HCT116 (cell line): ENCODE results near the gene DIDO1. TPM values are rescaled to one million over a fixed set of nuclear protein-coding genes. Genes with fewer than 3 reads are reported as not detected.
A peak's percentile ranks its signal among the peaks of the same experiment; 100 is the strongest.

Experiments used
- ATAC-seq: fragments of 200-7000 bp; cut with Tn5 transposase; 2 replicates; pipeline ENCODE4 v1.9.1; 2020; ENCODE audit warnings: mild to moderate bottlenecking, moderate library complexity
- BruUV-seq: library from RNA; stranded (reverse); fragments of 400-500 nt; replicated peaks from 2 replicates; lab custom pipeline; 2021; lab: Mats Ljungman, UMichigan
- CTCF ChIA-PET: fragments of 300-600 bp; sonication (Branson Sonifier 250); formaldehyde crosslinking; loops from one replicate; lab custom pipeline; 2021; ENCODE audit warnings: antibody characterized with exemption; lab: Charles Lee
- POLR2A ChIA-PET: fragments of 300-600, 350-600 bp; sonication (Branson Sonifier 250); formaldehyde crosslinking; loops from one replicate; lab custom pipeline; 2021; ENCODE audit warnings: antibody characterized with exemption; lab: Charles Lee
- RAD21 ChIA-PET, 2 experiments: fragments of 300-600 bp; sonication (Branson Sonifier 250); formaldehyde crosslinking; loops; one replicate each; lab custom pipeline; 2023; ENCODE audit warnings: low total read pairs in 2 of 2; ENCODE audit not compliant: uncharacterized antibody in 2 of 2, unreplicated experiment in 2 of 2, low non-redundant PET in 1 of 2; lab: Charles Lee
- DNase-seq: peaks from one replicate; pipeline ENCODE4 v3.0.0-alpha.2; 2010; ENCODE audit warnings: low read depth, low spot score
- H2AFZ ChIP-seq: fragments of 200-600 bp; shearing (Covaris generic), sonication (generic); 2 replicates; pipeline ENCODE4 v1.6.1; 2017; ENCODE audit warnings: low read depth, mixed run types, mixed read lengths, antibody characterized with exemption, low read length; ENCODE audit not compliant: poor library complexity, severe bottlenecking
- H3K27ac ChIP-seq: 2 replicates; pipeline ENCODE4 v1.5.1; 2012; ENCODE audit warnings: low read depth, low read length
- H3K27me3 ChIP-seq: fragments of 200-600 bp; sonication (generic); 2 replicates; pipeline ENCODE4 v1.6.1; 2016; ENCODE audit warnings: mixed run types, low read length, mixed read lengths; ENCODE audit not compliant: insufficient read depth
- H3K36me3 ChIP-seq, 2 experiments: fragments of 200-500 bp in 1 of 2; fragments of 200-600 bp in 1 of 2; sonication (Bioruptor generic) in 1 of 2; sonication (generic) in 1 of 2; 2 replicates each; pipeline versions ENCODE4 v1.5.1 to v1.6.1; 2014 to 2016; ENCODE audit warnings: low read length in 2 of 2, inconsistent platforms in 1 of 2, mixed read lengths in 1 of 2, mixed run types in 1 of 2; ENCODE audit not compliant: insufficient read depth in 2 of 2, control insufficient read depth in 1 of 2
- H3K4me1 ChIP-seq, 2 experiments: fragments of 200-600 bp in 1 of 2; sonication (generic) in 1 of 2; 2 replicates each; pipeline versions ENCODE4 v1.5.1 to v1.6.1; 2012 to 2017; ENCODE audit warnings: low read length in 2 of 2, inconsistent platforms in 1 of 2, mild to moderate bottlenecking in 1 of 2, mixed read lengths in 1 of 2, mixed run types in 1 of 2, moderate library complexity in 1 of 2; ENCODE audit not compliant: insufficient read depth in 2 of 2, control insufficient read depth in 1 of 2
- H3K4me2 ChIP-seq: fragments of 200-600 bp; sonication (generic); 2 replicates; pipeline ENCODE4 v1.6.1; 2017; ENCODE audit warnings: mixed run types, low read length, mixed read lengths
- H3K4me3 ChIP-seq, 2 experiments: fragments of 200-600 bp in 1 of 2; sonication (generic) in 1 of 2; replicated peaks in 1 of 2; 2 replicates each; pipeline ENCODE4 v1.5.1; 2011 to 2016; ENCODE audit warnings: low read length in 2 of 2, control low read depth in 1 of 2, low read depth in 1 of 2, mild to moderate bottlenecking in 1 of 2, mixed read lengths in 1 of 2, mixed run types in 1 of 2
- H3K79me2 ChIP-seq: fragments of 200-600 bp; sonication (generic); 2 replicates; pipeline ENCODE4 v1.6.1; 2017; ENCODE audit warnings: mild to moderate bottlenecking, mixed run types, low read length, moderate library complexity, mixed read lengths; ENCODE audit not compliant: insufficient read depth
- H3K9ac ChIP-seq: fragments of 200-600 bp; sonication (generic); 2 replicates; pipeline ENCODE4 v1.6.1; 2016; ENCODE audit warnings: low read length, mixed read lengths
- H3K9me2 ChIP-seq: fragments of 200-600 bp; sonication (generic), shearing (Covaris generic); 2 replicates; pipeline ENCODE4 v1.6.1; 2017; ENCODE audit warnings: mixed run types, mild to moderate bottlenecking, moderate library complexity; ENCODE audit not compliant: insufficient read depth
- H3K9me3 ChIP-seq, 2 experiments: fragments of 200-500 bp in 1 of 2; fragments of 200-600 bp in 1 of 2; sonication (Bioruptor generic) in 1 of 2; sonication (generic) in 1 of 2; 2 replicates each; pipeline ENCODE4 v1.6.1; 2014 to 2017; ENCODE audit warnings: low read length in 2 of 2, mixed read lengths in 2 of 2, inconsistent platforms in 1 of 2, low read depth in 1 of 2, mild to moderate bottlenecking in 1 of 2, mixed run types in 1 of 2, moderate library complexity in 1 of 2; ENCODE audit not compliant: control insufficient read depth in 1 of 2, insufficient read depth in 1 of 2
- H4K20me1 ChIP-seq: fragments of 200-600 bp; sonication (generic), shearing (Covaris generic); 2 replicates; pipeline ENCODE4 v1.6.1; 2017; ENCODE audit warnings: mixed run types, mild to moderate bottlenecking, moderate library complexity; ENCODE audit not compliant: insufficient read depth
- CBX3 ChIP-seq: IDR thresholded peaks from 2 replicates; pipeline ENCODE4 v1.6.1; 2012; ENCODE audit warnings: low read depth
- CEBPB ChIP-seq: IDR thresholded peaks from 2 replicates; pipeline ENCODE4 v1.6.1; 2012; ENCODE audit warnings: low read depth
- CTCF ChIP-seq, 3 experiments: fragments of 200-600 bp in 1 of 3; sonication (generic) in 1 of 3; IDR thresholded peaks in 2 of 3; conservative IDR thresholded peaks in 1 of 3; 2 replicates each; pipeline ENCODE4 v1.5.1; 2012 to 2017; ENCODE audit warnings: low read depth in 2 of 3, low read length in 2 of 3, antibody characterized with exemption in 1 of 3, borderline replicate concordance in 1 of 3, control low read depth in 1 of 3, mild to moderate bottlenecking in 1 of 3, mixed read lengths in 1 of 3, mixed run types in 1 of 3, moderate library complexity in 1 of 3; ENCODE audit not compliant: insufficient read depth in 1 of 3
- EZH2 ChIP-seq: fragments of 200-600 bp; sonication (generic); IDR thresholded peaks from 2 replicates; pipeline ENCODE4 v1.6.1; 2017; ENCODE audit warnings: antibody characterized with exemption, mixed run types
- RAD21 ChIP-seq: IDR thresholded peaks from 2 replicates; pipeline ENCODE4 v1.6.1; 2012; ENCODE audit warnings: low read depth, mild to moderate bottlenecking
- REST ChIP-seq: IDR thresholded peaks from 2 replicates; pipeline ENCODE4 v1.6.1; 2012; ENCODE audit warnings: low read depth
- SP1 ChIP-seq: IDR thresholded peaks from 2 replicates; pipeline ENCODE4 v1.6.1; 2012; ENCODE audit warnings: low read depth
- SRF ChIP-seq: IDR thresholded peaks from 2 replicates; pipeline ENCODE4 v1.6.1; 2012; ENCODE audit warnings: low read depth
- intact Hi-C: fragments of 100-400 bp; cut with micrococcal nuclease; formaldehyde crosslinking; loops from 2 replicates; pipeline ENCODE4 v1.10.0; 2022
- total RNA-seq: library from RNA; stranded (reverse); gene quantifications from one replicate; pipeline ENCODE4 v1.2.1, GENCODE V29; 2021; ENCODE audit not compliant: unreplicated experiment

Gene DIDO1
- total RNA-seq, 1 experiment from 2014 or later: 41.4 TPM

- no peak for TF ChIP-seq EZH2
- no peak for TF ChIP-seq REST
- no peak for TF ChIP-seq CBX3
- no peak for TF ChIP-seq SRF
These were observed 17.1 kb downstream of the DIDO1 start (continued) for GRCh38 chr20:62908971-62909791.

- POLR2A ChIA-PET: no interaction called here
- peaks cover 77% of the 10 kb centered on the region for H3K79me2 ChIP-seq
- no peaks in the 10 kb centered on the region for H3K9me2 ChIP-seq
- no peak overlapping the region for H2AFZ ChIP-seq
- no peak overlapping the region for H3K9ac ChIP-seq
- H3K27ac ChIP-seq: no peak overlapping the region
- intact Hi-C loops: no loop called here
- CTCF ChIA-PET: interaction anchor here (0.6 to 1.6 kb wide), 9 partner anchors 8 to 101 kb away, joined by 3 to 8 read pairs (median 3); partner anchors contain the start of gene GID8
- peaks cover 16% of the 10 kb centered on the region; the same call in 1 of the 2 replicates for H4K20me1 ChIP-seq
- H3K27me3 ChIP-seq: no peaks in the 10 kb centered on the region
- DNase-seq (no peak), ATAC-seq (peak; percentile 75)
- no peak overlapping the region for H3K4me2 ChIP-seq
- TF ChIP-seq CBX3 (no peak), SP1 (no peak), EZH2 (no peak), CTCF (IDR thresholded peaks at IDR 0.05 in 2 of 3, conservative IDR thresholded peaks at IDR 0.05 in 1 of 3; ENCODE audit: borderline replicate concordance in 1 of 3, insufficient read depth in 1 of 3, low read depth in 2 of 3, low read length in 2 of 3) (peak in 2 of 3 experiments; percentile 59 to 64; a peak in 4 of 6 replicates), RAD21 (peak; percentile 8; the same call in 1 of the 2 replicates), CEBPB (no peak)
- RAD21 ChIA-PET: no interaction called here
- no peaks in the 10 kb centered on the region for H3K9me3 ChIP-seq
- H3K36me3 ChIP-seq: peaks cover 75 to 88% of the 10 kb centered on the region in 2 experiments
- H3K4me1 ChIP-seq: no peaks in the 10 kb centered on the region
- no TSS peak for BruUV-seq
- H3K4me3 ChIP-seq: no peak overlapping the region
These were observed 18.7 kb downstream of the DIDO1 start for GRCh38 chr20:62907384-62908317.
